MCF 10A (cell line): ENCODE measurements around the gene SORBS1. TPM values are rescaled to one million over a fixed set of nuclear protein-coding genes. Genes with fewer than 3 reads are reported as not detected.

Experiments
- BruUV-seq: library from RNA; stranded (reverse); fragments of 400-500 nt; replicated peaks from 2 replicates; lab custom pipeline; 2021; lab: Mats Ljungman, UMichigan
- CTCF ChIA-PET: fragments of 300-600 bp; sonication (Branson Sonifier 250); formaldehyde crosslinking; extraction: SDS; loops from one replicate; lab custom pipeline; 2021; ENCODE audit warnings: antibody characterized with exemption, inconsistent platforms; lab: Yijun Ruan, JAX
- POLR2A ChIA-PET: fragments of 300-600, 350-650 bp; sonication (Branson Sonifier 250); formaldehyde crosslinking; extraction: SDS; loops from one replicate; lab custom pipeline; 2020; ENCODE audit warnings: antibody characterized with exemption, inconsistent platforms; lab: Yijun Ruan, JAX
- DNase-seq: peaks from one replicate; pipeline ENCODE4 v3.0.0-alpha.2; 2018; ENCODE audit not compliant: unreplicated experiment
- H3K27ac Mint-ChIP-seq: one replicate; pipeline ENCODE4 v1.8.0; 2022; ENCODE audit warnings: mild to moderate bottlenecking, low read depth, mixed read lengths; ENCODE audit not compliant: unreplicated experiment
- H3K27me3 Mint-ChIP-seq: one replicate; pipeline ENCODE4 v1.8.0; 2022; ENCODE audit warnings: mixed read lengths; ENCODE audit not compliant: insufficient read depth, unreplicated experiment
- H3K36me3 Mint-ChIP-seq: one replicate; pipeline ENCODE4 v1.8.0; 2022; ENCODE audit warnings: mild to moderate bottlenecking, moderate library complexity, mixed read lengths; ENCODE audit not compliant: insufficient read depth, unreplicated experiment
- H3K4me1 Mint-ChIP-seq: one replicate; pipeline ENCODE4 v1.8.0; 2022; ENCODE audit warnings: mixed read lengths; ENCODE audit not compliant: insufficient read depth, unreplicated experiment
- H3K4me3 Mint-ChIP-seq: one replicate; pipeline ENCODE4 v1.8.0; 2022; ENCODE audit warnings: mild to moderate bottlenecking, moderate library complexity, mixed read lengths; ENCODE audit not compliant: unreplicated experiment
- H3K9me3 Mint-ChIP-seq: one replicate; pipeline ENCODE4 v1.8.0; 2022; ENCODE audit warnings: mixed read lengths; ENCODE audit not compliant: unreplicated experiment
- intact Hi-C: fragments of 100-400 bp; cut with micrococcal nuclease; formaldehyde crosslinking; loops from 2 replicates; pipeline ENCODE4 v1.14.1; 2022
- total RNA-seq: library from RNA; stranded (reverse); gene quantifications from 2 replicates; pipeline ENCODE4 v1.2.3, GENCODE V29; 2022
- TF ChIP-seq, protein P1 (sequence below): fragments of 200-600 bp; IDR thresholded peaks from one replicate; pipeline ENCODE4 v1.8.0; 2022; ENCODE audit warnings: antibody characterized with exemption, mild to moderate bottlenecking; ENCODE audit not compliant: unreplicated experiment

The SORBS1 gene
- total RNA-seq, 1 experiment from 2014 or later, result 1.0 TPM

DNA sequence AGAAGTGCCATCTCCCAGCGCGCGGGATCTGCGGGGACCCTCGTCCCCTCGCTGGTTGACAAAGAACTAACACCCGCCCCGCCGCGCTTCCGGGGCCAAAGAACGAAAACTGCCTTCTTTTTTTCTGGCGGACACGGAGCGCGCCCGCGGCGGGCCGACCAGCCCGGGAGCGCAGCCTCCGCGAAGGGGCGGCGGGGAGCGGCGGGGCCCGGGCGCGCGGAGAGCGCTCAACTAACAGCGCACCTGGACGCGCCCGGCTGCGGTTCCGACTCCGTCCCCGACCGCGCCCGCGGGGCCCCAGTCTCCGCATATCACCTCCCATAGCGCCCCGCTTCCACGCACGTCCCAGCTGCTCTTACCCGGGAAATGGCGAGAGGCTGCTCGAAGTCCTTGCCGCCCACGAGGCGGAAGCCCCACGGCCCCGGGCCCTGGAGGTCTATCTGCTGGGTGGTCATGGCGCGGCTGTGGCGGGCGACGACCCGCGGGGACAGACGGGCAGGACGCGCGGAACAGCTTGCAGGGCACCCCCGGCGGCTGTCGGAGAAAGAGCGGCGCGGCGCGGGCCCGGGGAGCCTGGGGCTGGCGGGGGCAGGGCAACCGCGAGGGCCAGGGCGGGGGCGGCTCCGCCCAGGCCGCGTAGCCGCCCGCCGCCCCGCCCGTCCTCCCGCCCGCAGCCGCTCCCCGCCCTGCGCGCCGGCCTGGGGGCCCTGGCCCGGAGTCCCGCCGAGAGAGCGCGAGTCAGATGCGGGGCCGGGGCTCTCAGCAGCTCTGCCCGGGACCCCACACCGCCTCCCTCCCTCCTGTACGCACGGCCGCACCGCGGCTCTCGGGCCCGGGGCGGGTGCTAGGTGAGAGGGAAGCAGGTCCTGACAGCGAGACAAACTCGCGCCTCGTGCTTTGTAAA is 270.5 kb downstream of the SORBS1 start, which contains the start of gene PDLIM1:
TSS of gene PDLIM1 (minus strand) at position 543 of the 904 bp plus-strand sequence. CDS start at position 455, 88 bp downstream.
- H3K27me3 Mint-ChIP-seq, result no peaks in the 10 kb centered on the region
- BruUV-seq, result no TSS peak
- H3K36me3 Mint-ChIP-seq, result no peaks in the 10 kb centered on the region
- TF ChIP-seq, protein P1, sequence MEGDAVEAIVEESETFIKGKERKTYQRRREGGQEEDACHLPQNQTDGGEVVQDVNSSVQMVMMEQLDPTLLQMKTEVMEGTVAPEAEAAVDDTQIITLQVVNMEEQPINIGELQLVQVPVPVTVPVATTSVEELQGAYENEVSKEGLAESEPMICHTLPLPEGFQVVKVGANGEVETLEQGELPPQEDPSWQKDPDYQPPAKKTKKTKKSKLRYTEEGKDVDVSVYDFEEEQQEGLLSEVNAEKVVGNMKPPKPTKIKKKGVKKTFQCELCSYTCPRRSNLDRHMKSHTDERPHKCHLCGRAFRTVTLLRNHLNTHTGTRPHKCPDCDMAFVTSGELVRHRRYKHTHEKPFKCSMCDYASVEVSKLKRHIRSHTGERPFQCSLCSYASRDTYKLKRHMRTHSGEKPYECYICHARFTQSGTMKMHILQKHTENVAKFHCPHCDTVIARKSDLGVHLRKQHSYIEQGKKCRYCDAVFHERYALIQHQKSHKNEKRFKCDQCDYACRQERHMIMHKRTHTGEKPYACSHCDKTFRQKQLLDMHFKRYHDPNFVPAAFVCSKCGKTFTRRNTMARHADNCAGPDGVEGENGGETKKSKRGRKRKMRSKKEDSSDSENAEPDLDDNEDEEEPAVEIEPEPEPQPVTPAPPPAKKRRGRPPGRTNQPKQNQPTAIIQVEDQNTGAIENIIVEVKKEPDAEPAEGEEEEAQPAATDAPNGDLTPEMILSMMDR, result peak; percentile 21
- intact Hi-C loops, result loop anchor here (1.0 to 2.0 kb wide), 3 partner anchors 18 to 72 kb away; no protein-coding TSS in a partner anchor
- CTCF ChIA-PET, result interaction anchor here (0.6 to 1.6 kb wide), 5 partner anchors 14 to 160 kb away, joined by 3 to 8 read pairs (median 3); no protein-coding TSS in a partner anchor
- no peaks in the 10 kb centered on the region for H3K9me3 Mint-ChIP-seq
- DNase-seq, result peak; percentile 56
- peak within 1 kb of the TSS; percentile 87 for H3K4me3 Mint-ChIP-seq
- peaks cover 18% of the 10 kb centered on the region for H3K4me1 Mint-ChIP-seq
- H3K27ac Mint-ChIP-seq, result peak within 1 kb of the TSS; percentile 46
- POLR2A ChIA-PET, result interaction anchor here (0.7 to 1.6 kb wide), 7 partner anchors 8 to 1044 kb away, joined by 3 to 8 read pairs (median 4); no protein-coding TSS in a partner anchor

DNA sequence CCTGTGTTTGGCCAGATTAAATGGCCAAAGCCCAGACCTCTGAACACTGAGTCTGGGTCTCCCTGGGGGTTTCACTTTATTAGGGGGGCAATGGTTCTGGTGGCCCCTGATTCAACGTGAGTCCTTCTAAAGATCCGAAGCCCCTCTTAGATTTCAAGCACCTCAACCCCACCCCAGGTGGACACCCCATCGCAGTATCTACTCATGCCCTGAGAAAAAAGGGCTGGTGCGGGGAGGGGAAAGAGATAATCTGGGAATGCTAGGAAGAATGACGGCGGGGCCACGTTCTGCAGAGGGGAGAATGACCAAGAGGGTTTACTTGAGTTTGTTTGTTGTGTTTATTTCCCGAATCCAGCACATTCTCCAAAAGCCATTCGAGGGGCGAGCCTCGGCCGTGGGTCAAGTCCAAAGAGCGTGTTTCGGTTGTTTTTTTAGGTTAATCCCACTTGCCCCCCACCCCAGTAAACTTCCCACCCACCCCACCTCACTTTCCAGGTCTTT is 271.2 kb downstream of the SORBS1 start:
- Mint-ChIP-seq H3K36me3 (no peaks in the 10 kb centered on the region), H3K4me1 (peaks cover 18% of the 10 kb centered on the region), H3K27ac (peak overlapping the region; percentile 46), H3K9me3 (no peaks in the 10 kb centered on the region), H3K27me3 (no peaks in the 10 kb centered on the region), H3K4me3 (peak overlapping the region; percentile 87)
- BruUV-seq, result TSS peak; percentile 76
- ChIA-PET CTCF (interaction anchor here (0.6 to 2.7 kb wide), 7 partner anchors 12 to 159 kb away, joined by 3 to 31 read pairs (median 3); no protein-coding TSS in a partner anchor), POLR2A (interaction anchor here (0.7 to 2.9 kb wide), 8 partner anchors 11 to 555 kb away, joined by 3 to 49 read pairs (median 4); no protein-coding TSS in a partner anchor)
- DNase-seq, result peak; percentile 25
- TF ChIP-seq, protein P1, result no peak
- intact Hi-C loops, result loop anchor here (1.0 to 2.0 kb wide), 3 partner anchors 19 to 73 kb away; no protein-coding TSS in a partner anchor

DNA sequence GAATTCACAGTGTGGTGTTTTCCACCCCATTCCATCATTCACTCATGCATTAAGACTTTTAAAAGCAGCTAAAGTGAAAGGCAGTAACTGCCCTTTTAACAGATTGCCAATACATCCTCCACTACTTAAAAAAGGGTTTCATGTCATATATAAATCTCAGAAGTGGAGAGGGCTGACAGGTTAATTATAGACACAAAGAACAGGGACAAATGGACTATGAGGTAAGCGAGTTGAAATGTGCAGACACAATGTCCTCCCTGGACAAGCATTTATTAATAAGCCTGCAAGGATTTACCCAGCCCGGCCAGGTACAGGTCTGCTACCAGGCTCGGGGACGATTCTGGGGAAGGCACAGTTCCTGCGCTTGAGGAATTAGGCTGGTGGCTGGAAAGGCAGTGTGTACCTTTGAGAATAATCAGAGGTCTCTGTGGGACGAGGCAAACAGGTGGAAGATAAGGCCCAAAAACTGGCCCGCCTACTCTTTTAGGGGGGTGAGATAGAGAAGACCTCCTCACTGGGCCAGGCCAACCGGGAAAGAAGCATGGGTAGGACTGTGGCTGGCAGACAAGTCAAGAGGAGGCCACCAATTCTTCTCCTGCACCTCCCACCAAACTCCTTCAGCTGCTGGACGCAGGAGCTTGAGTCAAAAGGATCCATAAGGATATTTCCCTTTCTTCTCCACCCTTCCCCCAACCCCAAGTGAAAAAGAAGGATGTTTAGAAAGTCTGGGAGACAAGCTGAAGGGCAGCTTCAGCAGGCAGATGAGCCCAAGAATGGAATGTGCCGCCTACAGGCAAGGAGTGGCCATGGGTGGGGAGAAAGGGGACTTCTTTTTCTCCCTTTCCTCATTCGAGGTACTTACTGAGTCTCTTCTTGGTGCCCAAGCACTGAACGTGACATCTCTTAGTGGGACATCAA is 271.9 kb downstream of the SORBS1 start:
- TF ChIP-seq, protein P1, result no peak
- no peaks in the 10 kb centered on the region for H3K27me3 Mint-ChIP-seq
- no TSS peak for BruUV-seq
- H3K4me3 Mint-ChIP-seq, result peak overlapping the region; percentile 87
- no peaks in the 10 kb centered on the region for H3K9me3 Mint-ChIP-seq
- no peaks in the 10 kb centered on the region for H3K36me3 Mint-ChIP-seq
- POLR2A ChIA-PET, result interaction anchor here (0.6 to 2.9 kb wide), 11 partner anchors 10 to 554 kb away, joined by 3 to 49 read pairs (median 4); no protein-coding TSS in a partner anchor
- peak overlapping the region; percentile 46 for H3K27ac Mint-ChIP-seq
- DNase-seq, result peak; percentile 49
- intact Hi-C loops, result no loop called here
- H3K4me1 Mint-ChIP-seq, result peaks cover 18% of the 10 kb centered on the region
- CTCF ChIA-PET, result interaction anchor here (0.5 to 2.7 kb wide), 13 partner anchors 11 to 75 kb away, joined by 3 to 31 read pairs (median 4); no protein-coding TSS in a partner anchor
